Activated T-cell treated with anti-CD3 and anti-CD28 coated beads, Interleukin-2, amount 50 U/mL, for 48 hours (primary cell): ENCODE data around the gene SH3PXD2A.
"Not testable (repeated sequence)": the region's sequence is repeated elsewhere in the genome, so short reads cannot be mapped to it uniquely, and the experiment has no call there.

Experiments
- DNase-seq, 2 experiments: peaks; one replicate each; pipeline ENCODE4 v3.0.0-alpha.2; 2020

Gene SH3PXD2A

DNA sequence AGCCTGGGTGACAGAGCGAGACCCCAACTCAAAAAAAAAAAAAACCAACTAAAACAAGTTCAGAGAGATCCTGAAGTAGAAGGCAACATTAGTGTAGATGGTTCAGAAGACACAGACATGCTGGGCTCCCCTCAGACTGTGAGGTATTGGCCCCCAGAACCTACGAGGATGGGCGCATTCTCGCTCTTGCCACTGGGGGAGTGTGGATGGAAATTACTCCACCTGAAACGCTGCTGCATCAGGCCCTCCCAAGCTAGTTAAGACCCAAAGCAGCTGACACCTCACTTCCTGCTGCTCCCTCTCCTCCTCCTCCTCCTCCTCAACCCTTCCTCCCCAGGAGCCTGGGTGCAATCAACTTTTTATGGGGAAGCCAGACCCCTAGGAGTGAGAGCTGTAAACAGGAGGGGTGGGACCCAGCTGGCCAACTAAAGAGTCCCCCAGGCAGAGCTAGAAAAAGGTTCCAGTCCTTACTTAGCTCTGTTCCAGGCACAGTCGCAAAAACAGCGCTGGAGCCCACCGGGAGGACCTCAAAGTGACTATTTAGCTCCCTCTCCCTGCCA lies 7.4 kb downstream of the SH3PXD2A start:
- DNase-seq, result peak in 1 of 2 experiments; percentile 44

DNA sequence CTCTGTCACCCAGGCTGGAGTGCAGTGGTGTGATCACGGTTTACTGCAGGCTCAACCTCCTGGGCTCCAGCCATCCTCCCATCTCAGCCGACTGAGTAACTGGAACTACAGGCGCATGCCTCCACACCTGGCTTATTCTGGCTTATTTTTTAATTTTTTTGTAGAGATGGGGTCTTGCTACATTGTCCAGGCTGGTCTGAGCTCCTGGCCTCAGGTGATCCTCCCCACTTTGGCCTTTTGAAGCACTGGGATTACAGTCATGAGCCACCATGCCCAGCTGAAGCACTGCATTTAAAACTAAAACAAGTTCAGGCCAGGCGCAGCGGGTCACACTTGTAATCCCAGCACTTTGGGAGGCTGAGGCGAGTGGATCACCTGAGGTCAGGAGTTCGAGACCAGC lies 8.0 kb downstream of the SH3PXD2A start:
- DNase-seq, result no peak

DNA sequence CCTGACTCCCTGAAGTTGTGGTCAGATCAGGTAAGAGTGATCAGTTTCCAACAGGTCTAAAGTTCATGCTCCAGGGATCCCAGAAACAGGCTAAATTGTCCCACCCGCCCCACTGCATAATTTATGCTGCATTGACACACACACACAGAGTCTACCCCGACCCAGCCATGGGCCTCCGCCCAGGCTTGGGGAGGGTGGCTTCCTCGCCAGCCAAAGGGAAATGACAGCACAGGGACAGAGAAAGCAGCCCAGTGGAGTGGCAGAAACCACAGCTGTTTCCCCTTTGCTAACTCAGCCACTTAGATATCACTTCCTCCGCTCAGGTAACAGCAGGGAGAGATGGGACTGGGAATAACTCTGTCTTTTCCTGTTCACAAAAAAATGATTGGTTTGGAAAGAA lies 9.4 kb downstream of the SH3PXD2A start:
- DNase-seq, result peak; percentile 36 to 50

DNA sequence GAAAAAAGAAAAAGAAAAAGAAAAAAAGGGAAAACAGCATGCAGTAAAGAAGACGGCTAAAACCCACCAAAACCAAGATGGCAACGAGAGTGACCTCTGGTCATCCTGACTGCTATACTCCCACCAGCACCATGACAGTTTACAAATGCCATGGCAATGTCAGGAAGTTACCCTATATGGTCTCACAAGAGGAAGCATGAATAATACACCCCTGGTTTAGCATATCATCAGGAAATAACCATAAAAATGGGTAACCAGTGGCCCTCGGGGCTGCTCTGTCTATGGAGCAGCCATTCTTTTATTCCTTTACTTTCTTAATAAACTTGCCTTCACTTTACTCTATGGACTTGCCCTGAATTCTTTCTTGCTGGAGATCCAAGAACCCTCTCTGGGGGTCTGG lies 10.0 kb downstream of the SH3PXD2A start:
- DNase-seq, result not testable (repeated sequence)

DNA sequence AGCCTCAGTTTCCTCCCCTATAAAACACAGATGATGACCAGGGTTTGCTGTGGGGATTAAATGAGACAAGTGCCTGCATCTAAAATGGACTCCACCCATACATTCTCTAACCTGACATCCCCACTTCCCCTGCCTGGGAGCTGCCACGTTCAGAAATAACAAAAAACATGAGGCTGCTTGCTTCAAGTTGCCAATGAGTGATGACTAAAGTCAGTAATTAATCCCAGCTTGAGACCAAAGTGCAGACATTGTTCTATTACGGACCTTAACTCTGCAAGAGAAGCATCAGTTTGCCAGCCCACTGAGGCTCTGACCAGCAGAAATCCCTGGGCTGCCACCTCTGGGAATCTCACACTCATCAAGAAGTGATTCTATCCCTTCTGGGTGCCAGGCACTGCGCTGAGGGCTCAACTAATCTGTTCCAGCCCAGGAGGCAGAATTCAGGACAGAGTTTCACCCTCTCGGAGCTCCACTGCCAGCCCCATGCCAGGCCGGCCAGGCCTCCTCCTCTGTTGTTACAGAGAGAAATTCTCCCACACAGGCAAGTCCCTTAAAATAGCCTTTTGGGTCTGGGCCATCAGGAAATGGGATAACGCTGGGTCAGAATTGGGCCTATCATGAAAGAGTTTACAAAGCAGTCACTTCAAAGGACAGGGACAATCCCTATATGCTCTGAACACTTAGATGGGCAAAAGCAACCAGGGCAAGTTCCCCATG lies 11.4 kb downstream of the SH3PXD2A start:
- DNase-seq, result no peak

DNA sequence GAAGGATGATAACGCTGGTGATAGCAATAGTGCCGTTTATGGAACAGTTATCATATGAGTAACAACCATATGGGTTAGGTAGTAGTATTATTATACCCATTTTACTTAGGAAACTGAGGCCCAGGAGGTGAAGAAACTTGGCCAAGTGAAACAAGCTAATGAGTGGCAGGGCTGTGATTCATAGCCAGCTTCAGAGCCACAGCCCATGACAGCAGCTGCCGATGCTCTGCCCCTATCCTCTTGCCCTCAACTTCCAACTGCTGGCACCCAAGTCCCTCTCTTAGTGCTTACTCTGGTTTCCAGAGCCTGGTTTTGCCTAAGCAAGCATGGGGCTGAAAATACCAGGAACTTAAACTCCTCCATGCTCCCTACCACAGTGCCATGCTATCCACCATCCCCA lies 12.3 kb downstream of the SH3PXD2A start:
- DNase-seq, result no peak

DNA sequence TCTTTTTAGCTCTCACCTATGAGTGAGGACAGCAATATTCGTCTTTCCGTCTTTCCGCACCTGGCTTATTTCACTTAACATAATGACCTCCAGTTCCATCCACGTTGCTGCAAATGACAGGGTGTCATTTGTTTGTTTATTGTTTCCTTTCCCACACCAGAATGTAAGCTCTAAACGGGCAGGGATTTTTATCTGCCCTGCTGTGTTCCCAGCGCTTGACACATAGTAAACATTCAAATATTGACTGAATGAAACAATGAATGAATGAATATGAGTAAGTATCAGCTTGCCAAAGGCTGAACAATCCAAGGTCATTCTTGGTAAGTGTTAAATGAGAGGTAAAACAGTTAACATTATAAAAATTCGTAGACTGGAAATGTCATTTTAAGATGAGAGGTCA lies 12.8 kb downstream of the SH3PXD2A start:
- no peak for DNase-seq

DNA sequence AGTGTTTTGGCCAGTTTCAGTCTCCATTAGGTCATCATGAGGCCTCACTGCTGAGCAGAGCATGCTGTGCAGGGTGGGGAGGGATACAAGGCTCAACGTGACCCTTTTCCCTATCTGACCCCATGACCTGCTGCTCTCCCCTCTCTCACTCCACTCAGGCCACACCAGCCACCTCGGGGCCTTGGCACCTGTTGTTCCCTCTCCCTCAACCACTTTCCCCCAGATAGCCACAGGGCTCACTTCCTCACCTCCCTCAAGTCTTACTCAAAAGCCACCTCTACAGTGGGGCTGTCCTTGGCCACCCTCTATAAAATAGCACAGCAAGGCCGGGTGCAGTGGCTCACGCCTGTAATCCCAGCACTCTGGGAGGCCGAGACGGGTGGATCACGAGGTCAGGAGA lies 13.9 kb downstream of the SH3PXD2A start:
- DNase-seq, result no peak

DNA sequence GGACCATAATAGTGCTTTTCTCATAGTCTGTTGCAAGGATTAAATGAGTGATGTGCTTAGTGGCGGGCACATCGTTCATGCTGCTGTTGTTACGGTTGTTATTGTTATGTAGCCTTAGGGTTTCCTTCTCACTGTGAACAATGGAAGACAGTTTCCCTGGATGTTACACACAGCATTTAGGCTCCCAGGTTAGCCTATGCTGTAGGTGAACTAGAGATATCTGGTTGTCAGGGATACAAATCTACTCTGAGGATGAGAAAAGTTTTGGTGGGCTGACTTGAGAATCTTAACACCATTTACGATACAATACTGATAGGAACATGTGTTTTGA lies 14.7 kb downstream of the SH3PXD2A start:
- DNase-seq, result no peak

DNA sequence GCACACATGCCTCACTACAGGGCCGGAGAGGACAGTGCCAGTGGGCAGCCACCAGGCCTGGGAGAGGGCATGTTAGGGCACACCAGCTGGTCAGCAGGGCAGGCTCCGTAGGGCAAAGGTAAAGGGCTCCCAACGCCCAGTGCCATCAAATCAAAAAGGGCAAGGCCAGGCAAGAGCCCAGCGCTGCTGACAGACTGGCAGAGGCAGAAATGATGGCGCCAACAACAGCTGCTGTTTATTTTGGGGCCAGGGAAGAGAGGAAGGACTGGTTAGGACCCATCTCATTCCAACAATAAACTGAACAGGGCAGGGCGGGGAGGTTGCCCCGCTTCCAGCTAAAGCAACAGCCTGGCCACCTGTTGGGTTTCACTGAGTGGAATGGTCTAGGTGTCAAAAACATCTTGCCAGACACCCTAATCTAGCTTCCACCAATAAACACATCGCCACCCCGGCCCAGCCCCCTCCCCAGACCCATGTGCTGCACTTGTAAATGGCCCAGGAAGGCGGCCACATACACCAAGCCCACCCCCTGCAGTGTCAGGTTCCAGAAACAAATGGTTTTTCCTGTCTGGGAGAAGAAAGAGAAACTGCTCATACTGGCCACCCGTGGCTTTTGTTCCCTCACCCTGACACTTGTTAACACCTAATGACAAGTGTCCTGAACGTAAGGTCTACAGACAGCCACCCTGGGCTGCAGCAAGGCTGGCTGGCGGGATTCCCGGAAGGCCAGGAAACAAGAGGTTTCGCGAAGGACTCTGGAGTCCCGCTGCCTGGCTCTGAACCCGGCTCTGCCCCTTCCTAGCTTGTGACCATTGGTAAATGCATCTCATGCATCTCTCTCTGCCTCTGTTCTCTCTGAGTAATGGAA lies 15.3 kb downstream of the SH3PXD2A start:
- no peak for DNase-seq

DNA sequence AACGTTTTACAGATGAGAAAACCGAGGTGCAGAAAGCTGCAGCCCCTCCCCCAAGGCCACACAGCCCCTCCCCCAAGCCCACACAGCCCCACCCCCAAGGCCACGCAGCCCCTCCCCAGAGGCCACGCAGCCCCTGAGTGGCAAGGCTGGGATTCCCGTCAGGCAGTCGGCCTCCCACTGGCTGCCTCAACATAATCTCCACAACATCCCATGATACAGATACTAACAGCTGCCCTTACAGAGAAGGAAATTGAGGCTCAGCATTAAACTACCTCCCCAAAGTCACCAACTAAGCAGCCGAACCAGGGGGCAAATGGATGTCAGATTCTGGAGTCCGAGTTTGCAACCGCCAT lies 15.9 kb downstream of the SH3PXD2A start:
- DNase-seq, result no peak

DNA sequence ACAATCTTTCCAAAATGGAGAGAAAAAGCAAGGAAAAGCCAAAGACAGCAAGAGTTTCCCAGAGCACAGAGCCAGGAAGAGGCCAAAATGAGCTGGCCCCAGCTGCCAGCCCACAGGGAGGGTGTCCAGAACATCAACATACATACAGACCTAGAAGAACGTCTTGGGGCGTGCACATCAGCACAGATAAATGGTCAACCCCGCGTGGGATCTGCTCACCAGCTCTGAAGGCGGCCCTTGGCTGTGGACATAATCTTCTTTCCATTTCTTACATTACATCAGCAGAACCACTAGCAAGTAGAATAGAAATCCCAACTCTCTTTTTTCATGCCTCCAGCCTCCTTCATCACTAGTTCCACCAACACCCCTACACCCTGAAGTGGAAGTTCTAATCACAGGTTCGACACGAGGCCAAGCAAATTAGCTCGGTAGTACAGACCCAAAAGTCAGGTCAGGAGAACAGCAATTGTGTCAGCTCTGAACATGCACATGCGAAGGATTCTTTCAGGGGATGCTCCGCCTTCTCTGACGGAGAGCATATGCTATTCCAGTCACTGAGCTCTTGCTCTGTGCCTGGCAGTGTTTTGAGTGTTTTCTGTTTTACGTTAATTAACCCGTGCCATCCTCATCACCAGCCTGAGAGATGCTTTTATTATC lies 16.4 kb downstream of the SH3PXD2A start:
- DNase-seq, result no peak

DNA sequence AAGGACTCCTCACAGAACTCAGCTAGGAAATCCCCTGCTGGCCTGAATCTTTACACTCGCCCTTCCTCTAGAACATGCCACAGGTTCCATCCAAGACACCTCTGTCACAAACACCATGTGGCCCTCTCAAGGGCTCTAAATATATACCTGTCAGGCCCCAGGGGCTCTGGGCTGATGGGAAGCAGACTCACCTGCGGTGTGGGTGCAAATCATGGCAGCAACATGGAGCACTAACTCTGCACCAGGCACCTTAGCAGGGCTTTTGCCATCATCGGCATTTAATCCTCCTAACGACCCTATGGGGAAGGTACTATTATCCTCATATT lies 17.3 kb downstream of the SH3PXD2A start:
- no peak for DNase-seq

DNA sequence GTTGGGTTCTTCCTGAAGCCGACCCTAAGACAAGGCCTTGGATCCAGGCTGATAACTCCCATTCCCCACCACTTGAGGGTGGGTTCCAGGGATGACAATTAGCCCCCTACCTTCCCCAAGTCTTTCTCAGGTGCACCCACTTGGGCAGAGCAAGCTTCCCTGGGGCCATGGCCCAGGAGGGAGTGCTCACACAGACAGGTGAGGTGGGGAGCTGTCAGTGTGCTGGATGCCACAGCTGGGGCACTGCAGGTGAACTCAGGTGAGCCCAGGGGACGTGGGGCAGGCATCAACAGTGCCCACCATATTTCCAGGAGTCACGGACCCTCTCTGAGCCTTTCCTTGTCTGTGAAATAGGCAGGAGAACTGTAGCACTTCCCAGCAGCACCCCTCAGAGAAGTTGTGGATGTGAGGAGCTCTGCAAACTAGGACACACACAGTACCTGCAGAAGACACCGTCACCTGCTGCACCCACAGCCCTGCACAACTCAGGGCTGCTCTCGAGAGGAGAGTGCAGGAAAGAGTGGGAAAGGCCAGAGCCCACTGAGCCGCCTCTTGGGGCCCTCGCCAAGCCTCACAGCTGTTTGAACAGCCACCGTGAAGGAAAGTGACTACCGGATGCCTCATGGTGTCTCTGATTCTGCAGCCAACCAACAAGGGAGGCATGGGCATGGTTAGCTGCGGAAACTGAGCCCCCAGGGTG lies 17.9 kb downstream of the SH3PXD2A start:
- DNase-seq, result no peak

DNA sequence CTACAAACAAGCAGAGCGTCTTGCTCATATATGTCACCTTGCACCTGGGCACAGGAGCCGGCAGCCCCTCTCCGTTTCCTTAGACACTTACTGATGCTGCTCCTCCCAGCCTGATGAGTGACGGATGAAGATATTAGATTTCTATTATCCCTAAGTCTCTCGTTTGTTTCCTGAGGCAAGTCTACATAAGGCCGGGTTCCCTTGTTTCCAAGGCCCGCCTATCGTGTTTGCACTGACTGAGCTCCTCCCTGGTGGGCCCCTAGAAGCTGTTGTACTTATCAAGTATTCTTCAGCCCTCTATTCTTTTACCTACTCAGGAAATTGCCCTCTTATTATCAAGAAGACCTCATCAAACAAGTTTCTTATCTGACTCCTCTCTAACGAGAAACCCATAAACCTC lies 18.5 kb downstream of the SH3PXD2A start:
- DNase-seq, result no peak

DNA sequence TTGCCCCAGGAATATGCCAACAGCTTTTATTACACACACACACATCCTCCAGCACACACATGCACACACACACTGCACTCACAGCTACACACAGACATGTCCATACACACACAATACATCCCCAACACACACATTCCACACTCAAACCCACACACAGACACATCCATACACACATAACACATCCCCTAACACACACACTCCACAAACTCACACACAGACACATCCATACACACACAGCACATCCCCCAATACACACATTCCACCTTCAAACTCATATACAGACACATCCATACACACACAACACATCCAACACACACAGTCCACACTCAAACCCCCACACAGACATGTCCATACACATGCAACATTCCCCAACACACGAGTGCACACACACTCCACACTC lies 19.1 kb downstream of the SH3PXD2A start:
- no peak for DNase-seq

DNA sequence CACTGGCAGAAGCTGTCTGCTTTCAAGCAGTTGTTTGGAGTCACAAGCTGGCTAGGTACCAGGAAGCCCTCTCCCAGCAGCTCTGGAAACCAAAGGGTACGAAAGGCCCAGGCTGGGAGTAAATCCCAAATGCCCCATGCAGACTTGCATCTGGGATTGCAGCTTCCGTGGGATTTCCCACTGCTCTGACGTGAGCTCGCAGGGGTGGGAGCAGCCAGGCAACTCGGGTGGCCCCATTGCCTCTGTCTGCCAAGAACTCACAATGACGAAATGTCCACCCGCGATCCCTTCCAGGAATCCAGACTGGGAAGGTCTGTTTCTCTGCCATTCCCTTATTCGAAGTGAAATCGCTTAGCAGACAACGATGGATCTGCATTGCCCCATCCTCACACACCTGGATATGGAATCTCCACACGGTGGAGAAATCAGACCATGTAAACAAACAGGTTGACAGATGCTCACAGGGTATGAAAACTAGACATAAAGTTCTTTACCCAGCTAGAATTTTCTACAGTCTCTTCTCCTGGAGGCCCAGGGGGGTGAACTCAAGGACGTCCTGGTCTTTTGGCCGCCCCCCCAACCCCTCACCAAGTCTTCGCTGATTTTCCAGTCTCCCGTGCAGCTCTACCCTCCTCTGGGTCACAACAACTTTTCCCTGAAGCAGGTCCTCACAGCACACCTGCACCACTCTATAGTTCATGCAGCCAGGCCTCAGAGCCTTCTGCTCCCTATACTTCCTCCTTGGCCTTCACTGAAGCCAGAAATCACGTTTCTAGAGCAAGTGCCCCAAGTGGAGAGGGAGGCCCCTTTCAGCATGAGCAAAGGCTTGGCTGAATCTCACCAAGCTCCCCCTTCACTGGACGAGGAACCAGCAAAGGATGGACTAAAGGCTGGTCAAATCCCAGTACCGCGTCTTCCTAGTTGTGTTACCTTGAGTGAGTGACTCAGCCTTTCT lies 20.0 kb downstream of the SH3PXD2A start:
- DNase-seq, result no peak

DNA sequence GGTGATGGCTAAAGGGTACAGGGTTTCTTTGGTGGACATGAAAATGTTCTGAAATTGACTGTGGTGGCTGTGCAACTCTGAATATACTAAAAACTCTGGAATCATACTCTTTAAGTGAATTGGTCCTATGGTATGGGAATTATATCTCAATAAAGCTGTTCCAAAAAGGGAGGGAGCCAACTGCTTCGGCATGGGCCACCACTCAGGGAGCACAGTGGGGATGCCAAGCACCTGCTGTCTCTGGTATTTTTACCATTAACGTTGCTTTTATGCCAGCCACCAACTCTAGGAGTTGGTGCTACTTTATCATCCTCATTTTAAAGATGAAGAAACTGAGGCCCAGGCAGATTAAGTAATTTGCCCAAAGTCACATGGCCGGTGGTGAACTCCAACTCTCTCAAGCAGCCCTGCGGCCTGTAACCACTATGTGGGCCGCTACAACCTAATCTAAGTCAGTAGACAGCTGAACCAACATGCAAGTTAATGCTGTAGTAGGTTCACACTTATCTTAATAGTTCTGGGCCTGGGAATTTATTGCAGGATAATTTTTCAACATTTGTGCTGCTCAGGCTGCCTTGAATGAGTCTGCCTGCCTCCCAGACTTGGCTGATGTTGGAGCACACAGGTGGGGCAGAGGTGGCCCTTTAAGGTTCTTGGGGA lies 20.8 kb downstream of the SH3PXD2A start:
- no peak for DNase-seq

DNA sequence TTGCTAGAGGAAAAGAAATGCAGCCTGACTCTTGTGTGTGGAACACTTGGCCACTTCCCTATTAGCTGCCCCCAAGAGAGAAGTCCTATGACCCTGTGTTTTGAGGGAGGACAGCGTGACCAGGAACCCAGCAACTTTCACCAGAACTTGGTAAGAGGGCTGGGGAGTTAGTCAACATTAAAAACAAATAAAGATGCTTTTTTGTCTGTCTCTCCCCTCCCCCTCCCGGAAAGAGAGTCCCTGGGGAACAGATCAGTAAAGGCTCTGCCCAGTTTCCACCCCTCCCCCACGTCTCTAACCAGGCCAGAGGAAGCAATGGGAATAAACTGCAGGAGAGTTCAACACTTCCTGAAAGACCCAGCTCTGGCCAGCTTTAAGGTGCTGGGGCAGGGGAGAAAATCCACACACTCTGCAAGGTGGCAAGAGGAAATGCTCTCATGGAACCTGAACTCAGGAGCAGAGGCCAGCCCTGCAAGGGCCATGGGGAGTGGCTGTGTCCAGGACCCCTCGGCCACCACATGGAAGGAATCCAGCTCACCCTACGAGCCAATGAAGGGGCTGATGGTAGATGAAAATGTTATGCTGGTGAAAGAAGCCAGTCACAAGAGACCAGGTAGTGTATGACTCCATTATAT lies 21.5 kb downstream of the SH3PXD2A start:
- no peak for DNase-seq

DNA sequence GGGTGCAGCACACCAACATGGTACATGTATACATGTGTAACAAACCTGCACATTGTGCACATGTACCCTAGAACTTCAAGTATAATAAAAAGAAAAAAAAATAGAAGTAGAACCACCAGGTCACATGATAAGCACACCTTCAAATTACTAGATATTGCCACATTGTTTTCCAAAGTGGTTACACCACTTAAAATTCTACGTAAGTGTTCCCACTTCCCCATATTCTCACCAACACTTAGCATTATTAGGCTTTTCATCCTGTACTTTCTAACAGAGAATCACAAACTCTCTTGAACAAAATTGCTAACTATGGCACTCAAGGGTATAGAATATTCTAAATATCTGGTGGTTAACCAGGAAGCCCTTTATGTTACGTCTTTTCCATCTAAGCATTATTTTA lies 22.6 kb downstream of the SH3PXD2A start:
- DNase-seq, result no peak

DNA sequence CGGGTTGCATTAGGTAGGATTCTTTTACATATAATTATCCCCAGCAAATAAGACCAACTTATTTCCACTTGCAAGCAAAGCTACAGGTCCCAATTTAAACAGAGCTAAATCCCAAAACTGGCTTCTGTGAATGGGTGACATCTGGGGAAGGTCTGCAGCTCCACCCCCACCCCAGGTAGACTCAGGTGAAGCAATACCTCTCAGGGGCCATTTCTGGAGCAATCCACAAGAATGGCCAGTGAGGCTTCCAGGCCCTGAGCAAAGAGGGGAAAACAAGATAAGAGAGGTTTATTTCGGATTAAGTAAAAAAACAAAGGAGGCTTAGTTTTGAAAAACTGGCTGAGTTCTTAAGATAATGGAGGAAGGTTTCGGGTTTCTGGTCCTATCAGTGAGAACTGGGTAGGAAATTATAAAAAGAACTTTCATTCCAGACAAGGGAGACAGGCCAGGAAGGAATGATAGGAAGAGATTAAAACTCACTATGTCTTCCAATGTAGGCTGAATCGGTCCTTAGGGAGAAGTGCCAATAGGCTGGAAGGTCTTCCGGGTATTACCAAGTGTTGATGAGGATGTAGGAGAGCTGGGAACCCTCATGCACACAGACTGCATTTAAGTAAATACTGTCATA lies 25.4 kb downstream of the SH3PXD2A start:
- DNase-seq, result no peak
